ENCODE results near the gene GGTLC1. TPM values are rescaled to one million over a fixed set of nuclear protein-coding genes. Genes with fewer than 3 reads are reported as not detected.
"Not testable (repeated sequence)": the region's sequence is repeated elsewhere in the genome, so short reads cannot be mapped to it uniquely, and the experiment has no call there.

GGTLC1 gene
- total RNA-seq, 1 experiment from 2014 or later = not detected

GRCh38 chr20:23995291-23995690 is 6.7 kb upstream of the GGTLC1 start:
- H3K9me3 ChIP-seq (ENCODE audit: control insufficient read depth in 1 of 2, insufficient read depth in 1 of 2, low read depth in 1 of 2, low read length in 2 of 2); H3K9me2 ChIP-seq (ENCODE audit: insufficient read depth); H3K4me3 ChIP-seq (replicated peaks in 1 of 2; ENCODE audit: low read depth in 1 of 2, low read length in 2 of 2); H3K79me2 ChIP-seq (ENCODE audit: insufficient read depth, low read length); H3K27ac ChIP-seq (ENCODE audit: low read depth, low read length); H3K4me2 ChIP-seq (ENCODE audit: low read length); H3K4me1 ChIP-seq (ENCODE audit: control insufficient read depth in 1 of 2, insufficient read depth in 2 of 2, low read length in 2 of 2); BruUV-seq (replicated peaks); H3K27me3 ChIP-seq (ENCODE audit: insufficient read depth, low read length); ATAC-seq; CTCF ChIA-PET; RAD21 ChIA-PET (ENCODE audit: low non-redundant PET in 1 of 2, low total read pairs in 2 of 2, uncharacterized antibody in 2 of 2, unreplicated experiment in 2 of 2); DNase-seq (ENCODE audit: low read depth, low spot score); H2AFZ ChIP-seq (ENCODE audit: low read depth, low read length, poor library complexity, severe bottlenecking); H3K9ac ChIP-seq (ENCODE audit: low read length); H3K36me3 ChIP-seq (ENCODE audit: control insufficient read depth in 1 of 2, insufficient read depth in 2 of 2, low read length in 2 of 2); H4K20me1 ChIP-seq (ENCODE audit: insufficient read depth); POLR2A ChIA-PET: not testable (repeated sequence)
- intact Hi-C loops (cut with micrococcal nuclease) = loop anchor here (5.0 to 10.0 kb wide), 3 partner anchors 58 to 210 kb away; no protein-coding TSS in a partner anchor

GRCh38 chr20:23994001-23994633 is 5.5 kb upstream of the GGTLC1 start:
- H3K36me3 ChIP-seq (ENCODE audit: control insufficient read depth in 1 of 2, insufficient read depth in 2 of 2, low read length in 2 of 2); H3K4me2 ChIP-seq (ENCODE audit: low read length); H4K20me1 ChIP-seq (ENCODE audit: insufficient read depth); H3K4me1 ChIP-seq (ENCODE audit: control insufficient read depth in 1 of 2, insufficient read depth in 2 of 2, low read length in 2 of 2); H3K9me2 ChIP-seq (ENCODE audit: insufficient read depth); H3K9me3 ChIP-seq (ENCODE audit: control insufficient read depth in 1 of 2, insufficient read depth in 1 of 2, low read depth in 1 of 2, low read length in 2 of 2); H3K27me3 ChIP-seq (ENCODE audit: insufficient read depth, low read length); ATAC-seq; H3K79me2 ChIP-seq (ENCODE audit: insufficient read depth, low read length); CTCF ChIA-PET; RAD21 ChIA-PET (ENCODE audit: low non-redundant PET in 1 of 2, low total read pairs in 2 of 2, uncharacterized antibody in 2 of 2, unreplicated experiment in 2 of 2); H3K9ac ChIP-seq (ENCODE audit: low read length); H3K4me3 ChIP-seq (replicated peaks in 1 of 2; ENCODE audit: low read depth in 1 of 2, low read length in 2 of 2); POLR2A ChIA-PET; BruUV-seq (replicated peaks); H3K27ac ChIP-seq (ENCODE audit: low read depth, low read length); H2AFZ ChIP-seq (ENCODE audit: low read depth, low read length, poor library complexity, severe bottlenecking); DNase-seq (ENCODE audit: low read depth, low spot score): not testable (repeated sequence)
- intact Hi-C loops (cut with micrococcal nuclease) = loop anchor here (10.0 kb wide), 1 partner anchor 209 kb away; no protein-coding TSS in a partner anchor

GRCh38 chr20:23993440-23993839 is 4.9 kb upstream of the GGTLC1 start:
- H3K36me3 ChIP-seq (ENCODE audit: control insufficient read depth in 1 of 2, insufficient read depth in 2 of 2, low read length in 2 of 2); H3K9me2 ChIP-seq (ENCODE audit: insufficient read depth); H2AFZ ChIP-seq (ENCODE audit: low read depth, low read length, poor library complexity, severe bottlenecking); H3K79me2 ChIP-seq (ENCODE audit: insufficient read depth, low read length); CTCF ChIA-PET; RAD21 ChIA-PET (ENCODE audit: low non-redundant PET in 1 of 2, low total read pairs in 2 of 2, uncharacterized antibody in 2 of 2, unreplicated experiment in 2 of 2); H4K20me1 ChIP-seq (ENCODE audit: insufficient read depth); H3K9ac ChIP-seq (ENCODE audit: low read length); ATAC-seq; H3K27me3 ChIP-seq (ENCODE audit: insufficient read depth, low read length); H3K4me3 ChIP-seq (replicated peaks in 1 of 2; ENCODE audit: low read depth in 1 of 2, low read length in 2 of 2); DNase-seq (ENCODE audit: low read depth, low spot score); POLR2A ChIA-PET; H3K4me2 ChIP-seq (ENCODE audit: low read length); BruUV-seq (replicated peaks); H3K4me1 ChIP-seq (ENCODE audit: control insufficient read depth in 1 of 2, insufficient read depth in 2 of 2, low read length in 2 of 2); H3K27ac ChIP-seq (ENCODE audit: low read depth, low read length); H3K9me3 ChIP-seq (ENCODE audit: control insufficient read depth in 1 of 2, insufficient read depth in 1 of 2, low read depth in 1 of 2, low read length in 2 of 2): not testable (repeated sequence)
- intact Hi-C loops (cut with micrococcal nuclease) = loop anchor here (10.0 kb wide), 1 partner anchor 209 kb away; no protein-coding TSS in a partner anchor

- H2AFZ ChIP-seq (ENCODE audit: low read depth, low read length, poor library complexity, severe bottlenecking); H3K9me3 ChIP-seq (ENCODE audit: control insufficient read depth in 1 of 2, insufficient read depth in 1 of 2, low read depth in 1 of 2, low read length in 2 of 2); H3K36me3 ChIP-seq (ENCODE audit: control insufficient read depth in 1 of 2, insufficient read depth in 2 of 2, low read length in 2 of 2); H3K9me2 ChIP-seq (ENCODE audit: insufficient read depth); ATAC-seq; H3K9ac ChIP-seq (ENCODE audit: low read length); H3K4me1 ChIP-seq (ENCODE audit: control insufficient read depth in 1 of 2, insufficient read depth in 2 of 2, low read length in 2 of 2); H3K79me2 ChIP-seq (ENCODE audit: insufficient read depth, low read length); H3K27me3 ChIP-seq (ENCODE audit: insufficient read depth, low read length); H4K20me1 ChIP-seq (ENCODE audit: insufficient read depth); DNase-seq (ENCODE audit: low read depth, low spot score); H3K27ac ChIP-seq (ENCODE audit: low read depth, low read length); H3K4me3 ChIP-seq (replicated peaks in 1 of 2; ENCODE audit: low read depth in 1 of 2, low read length in 2 of 2); CTCF ChIA-PET; BruUV-seq (replicated peaks); H3K4me2 ChIP-seq (ENCODE audit: low read length); RAD21 ChIA-PET (ENCODE audit: low non-redundant PET in 1 of 2, low total read pairs in 2 of 2, uncharacterized antibody in 2 of 2, unreplicated experiment in 2 of 2); POLR2A ChIA-PET: not testable (repeated sequence)
- intact Hi-C loops (cut with micrococcal nuclease) = loop anchor here (10.0 kb wide), 1 partner anchor 205 kb away; no protein-coding TSS in a partner anchor
These were observed 1.7 kb upstream of the GGTLC1 start for GRCh38 chr20:23990296-23990695.
